ENCODE measurements around the gene RELN. TPM values are rescaled to one million over a fixed set of nuclear protein-coding genes. Genes with fewer than 3 reads are reported as not detected.

The RELN gene
- total RNA-seq, 1 experiment from 2014 or later, result 0.02 TPM

- Histone ChIP-seq H3T11ph (ENCODE audit: low read length) (no peak overlapping the region), H2BK120ac (ENCODE audit: low read depth, low read length, poor library complexity, severe bottlenecking) (no peak overlapping the region), H3K27ac (ENCODE audit: insufficient read length, low read depth, low read length) (no peak overlapping the region), H4K5ac (ENCODE audit: insufficient read length, low read depth, low read length) (no peak overlapping the region), H3K27me3 (ENCODE audit: insufficient read depth, low read length) (peaks cover 13% of the 10 kb centered on the region), H3K79me2 (ENCODE audit: insufficient read depth, low read length) (no peaks in the 10 kb centered on the region), H3K23me2 (ENCODE audit: insufficient read length, low read depth, low read length, poor library complexity, severe bottlenecking) (peaks cover 6% of the 10 kb centered on the region), H3K18ac (ENCODE audit: insufficient read length, low read depth, low read length) (no peak overlapping the region), H3K9me3 (ENCODE audit: control insufficient read depth, low read depth, low read length) (no peaks in the 10 kb centered on the region), H4K8ac (replicated peaks; ENCODE audit: insufficient read length, low read depth, low read length) (no peak overlapping the region), H2AK5ac (ENCODE audit: insufficient read length, low read length) (no peak overlapping the region), H3K4ac (ENCODE audit: low read depth, low read length) (no peak overlapping the region), H3K4me2 (ENCODE audit: insufficient read depth, insufficient read length, low read length) (no peak overlapping the region), H4K20me1 (ENCODE audit: control insufficient read depth, insufficient read depth, insufficient read length) (no peaks in the 10 kb centered on the region), H3K56ac (ENCODE audit: insufficient read length, low read depth, low read length) (no peak overlapping the region), H2BK12ac (ENCODE audit: insufficient read length, low read depth, low read length) (no peak overlapping the region), H3K79me1 (ENCODE audit: insufficient read depth, low read depth, low read length, poor library complexity, severe bottlenecking) (no peaks in the 10 kb centered on the region), H2BK20ac (ENCODE audit: low read depth, low read length, poor library complexity, severe bottlenecking) (no peak overlapping the region), H3K4me1 (ENCODE audit: insufficient read depth, low read length) (no peaks in the 10 kb centered on the region), H3K23ac (ENCODE audit: insufficient read length, low read depth, low read length) (no peak overlapping the region), H2BK15ac (ENCODE audit: low read depth, low read length) (no peak overlapping the region), H3K9ac (ENCODE audit: extremely low read depth, insufficient read length, low read length) (no peak overlapping the region), H3K14ac (ENCODE audit: insufficient read depth, low read length) (no peak overlapping the region), H2AFZ (ENCODE audit: low read length) (no peak overlapping the region), H2BK5ac (ENCODE audit: insufficient read length, low read length) (no peak overlapping the region), H4K91ac (ENCODE audit: insufficient read length, low read depth, low read length) (no peak overlapping the region)
- Mint-ChIP-seq H3K4me1 (peaks cover 0 to 2% of the 10 kb centered on the region in 2 experiments; a peak in 1 of 4 replicates), H3K9me3 (no peaks in the 10 kb centered on the region; a peak in 1 of 5 replicates), H3K27me3 (ENCODE audit: low read depth) (peaks cover 71% of the 10 kb centered on the region), H3K27ac (no peak overlapping the region), H3K4me3 (no peak overlapping the region), H3K36me3 (ENCODE audit: insufficient read depth in 1 of 3, low read depth in 3 of 3) (no peaks in the 10 kb centered on the region; a peak in 1 of 7 replicates)
- 100% methylated on average over 1 of the region's 1 CpG for WGBS (ENCODE audit: extremely low coverage, insufficient read length, low lambda C conversion rate)
- TF ChIP-seq CTCF (conservative IDR thresholded peaks at IDR 0.05), result no peak
- DNase-seq, result no peak
Measured at GRCh38 chr7:103984050-103984449, 5.4 kb downstream of the RELN start.

All from H9 (cell line).